ENCODE results near the gene CRISPLD2.

Gene CRISPLD2, protein sequence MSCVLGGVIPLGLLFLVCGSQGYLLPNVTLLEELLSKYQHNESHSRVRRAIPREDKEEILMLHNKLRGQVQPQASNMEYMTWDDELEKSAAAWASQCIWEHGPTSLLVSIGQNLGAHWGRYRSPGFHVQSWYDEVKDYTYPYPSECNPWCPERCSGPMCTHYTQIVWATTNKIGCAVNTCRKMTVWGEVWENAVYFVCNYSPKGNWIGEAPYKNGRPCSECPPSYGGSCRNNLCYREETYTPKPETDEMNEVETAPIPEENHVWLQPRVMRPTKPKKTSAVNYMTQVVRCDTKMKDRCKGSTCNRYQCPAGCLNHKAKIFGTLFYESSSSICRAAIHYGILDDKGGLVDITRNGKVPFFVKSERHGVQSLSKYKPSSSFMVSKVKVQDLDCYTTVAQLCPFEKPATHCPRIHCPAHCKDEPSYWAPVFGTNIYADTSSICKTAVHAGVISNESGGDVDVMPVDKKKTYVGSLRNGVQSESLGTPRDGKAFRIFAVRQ

DNA sequence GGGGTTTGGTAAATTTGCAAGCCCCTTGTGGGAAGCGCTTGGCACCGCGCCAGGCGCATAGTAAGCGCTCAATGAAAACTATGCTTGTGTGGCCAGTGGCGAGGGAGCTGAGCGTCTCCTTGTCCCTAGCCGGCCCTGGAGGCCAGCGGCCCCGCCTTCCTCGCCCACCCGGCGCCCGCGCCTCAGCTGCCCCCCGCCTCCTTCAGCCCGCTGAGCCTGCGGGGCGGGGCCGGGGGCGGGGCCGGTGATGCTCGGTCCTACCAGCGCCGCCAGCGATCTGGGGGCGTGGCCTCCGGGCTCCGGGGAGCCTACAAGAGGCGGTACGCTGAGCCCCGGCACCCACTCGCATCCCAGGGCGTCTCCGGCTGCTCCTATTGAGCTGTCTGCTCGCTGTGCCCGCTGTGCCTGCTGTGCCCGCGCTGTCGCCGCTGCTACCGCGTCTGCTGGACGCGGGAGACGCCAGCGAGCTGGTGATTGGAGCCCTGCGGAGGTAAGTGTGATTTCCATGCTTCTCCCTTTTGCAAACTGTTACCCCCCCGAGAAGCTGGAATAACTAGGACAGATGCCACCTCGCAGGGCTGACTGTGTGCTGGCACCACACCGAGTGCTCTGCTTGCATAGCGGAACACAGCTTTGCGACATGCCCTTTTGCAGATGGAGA, at the start of gene CRISPLD2:
Gene CRISPLD2 (plus strand): TSS at position 342 of the 661 bp plus-strand sequence. CDS start 18,511 bp downstream, outside the sequence.
- peak; percentile 59 to 81 (median 72) for DNase-seq (ENCODE audit: low read depth in 3 of 3, low spot score in 1 of 3)

DNA sequence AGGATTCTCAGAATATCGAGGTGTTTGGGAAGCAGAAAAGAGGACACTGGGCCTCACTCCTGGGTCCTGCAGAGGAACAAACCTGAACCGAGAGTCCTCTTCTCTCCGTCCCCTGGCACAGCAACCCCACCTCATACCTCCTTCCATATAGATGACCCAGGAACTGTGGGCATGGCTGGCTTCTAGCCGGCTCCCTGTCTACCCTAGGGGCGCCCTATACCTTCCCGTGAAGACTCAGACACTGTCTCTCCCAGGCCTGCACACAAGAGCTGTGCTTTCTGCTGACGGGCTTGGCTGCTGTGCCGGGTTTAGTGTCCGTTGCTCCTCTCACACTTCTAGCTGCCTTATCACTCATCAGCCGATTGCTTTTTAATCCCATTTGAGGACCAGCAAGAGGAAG, 46.5 kb upstream of the CRISPLD2 start:
- DNase-seq (ENCODE audit: low read depth in 3 of 3, low spot score in 1 of 3), result no peak

DNA sequence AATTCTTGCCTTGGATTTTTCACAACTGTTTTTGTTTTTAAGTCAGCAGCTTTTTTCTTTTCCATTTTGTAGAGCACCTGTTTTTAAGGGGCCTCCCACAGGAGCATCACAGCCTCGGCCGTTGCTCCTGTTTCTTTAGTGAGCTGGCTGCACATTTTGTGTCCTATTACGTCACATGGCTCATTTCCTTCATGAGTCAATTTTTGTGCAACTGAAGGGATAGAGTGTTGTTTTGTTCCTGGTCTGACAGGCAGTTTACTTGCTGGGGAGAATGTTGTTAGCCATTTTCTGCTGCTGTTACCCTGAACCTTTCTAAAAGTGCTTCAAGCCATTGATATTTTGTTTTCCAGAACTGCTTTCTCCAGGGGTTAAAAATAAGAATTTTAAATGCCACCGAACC, 45.0 kb upstream of the CRISPLD2 start:
- DNase-seq (ENCODE audit: low read depth in 3 of 3, low spot score in 1 of 3), result no peak

DNA sequence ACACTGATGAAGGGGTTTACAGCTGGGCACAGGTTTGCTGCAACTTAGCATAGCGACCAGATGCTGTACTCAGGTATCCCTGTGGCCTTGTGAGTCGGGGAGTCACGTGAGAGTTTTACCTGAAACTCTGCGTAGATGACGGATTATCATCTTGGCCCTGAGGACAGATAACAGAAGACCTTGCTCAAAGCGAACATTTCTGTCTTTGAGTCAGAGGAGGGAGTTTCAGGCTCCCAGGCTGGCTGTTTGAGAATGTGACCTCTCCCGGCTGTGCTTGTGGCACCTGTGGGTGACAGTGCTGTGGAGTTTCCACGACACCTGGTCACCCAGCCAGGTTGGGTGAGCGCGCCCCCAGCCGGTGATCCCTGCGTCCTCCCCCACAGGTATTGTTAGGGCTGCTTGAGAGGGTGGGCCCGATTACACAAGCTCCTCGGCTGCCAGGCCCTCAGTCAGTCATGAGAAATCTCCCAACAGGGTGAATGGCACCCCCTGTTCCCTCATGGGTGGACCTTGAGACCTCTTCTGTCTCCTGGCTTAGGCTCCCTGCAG, 44.4 kb upstream of the CRISPLD2 start:
- DNase-seq (ENCODE audit: low read depth in 3 of 3, low spot score in 1 of 3), result no peak

GRCh38 chr16:84777435-84777834, 42.4 kb upstream of the CRISPLD2 start:
- no peak for DNase-seq (ENCODE audit: low read depth in 3 of 3, low spot score in 1 of 3)

DNA sequence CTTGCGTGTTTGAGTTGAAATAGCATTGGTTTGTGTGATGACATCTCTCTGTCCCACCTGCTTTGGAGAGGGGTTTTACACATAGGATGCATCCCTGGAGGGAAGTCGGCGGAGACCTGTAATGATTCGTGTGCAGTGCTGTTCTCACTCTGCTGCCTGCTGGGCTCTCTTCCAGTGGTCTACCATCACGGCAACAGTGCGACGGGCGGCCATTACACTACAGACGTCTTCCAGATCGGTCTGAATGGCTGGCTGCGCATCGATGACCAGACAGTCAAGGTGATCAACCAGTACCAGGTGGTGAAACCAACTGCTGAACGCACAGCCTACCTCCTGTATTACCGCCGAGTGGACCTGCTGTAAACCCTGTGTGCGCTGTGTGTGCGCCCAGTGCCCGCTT, 41.1 kb upstream of the CRISPLD2 start:
- no peak for DNase-seq (ENCODE audit: low read depth in 3 of 3, low spot score in 1 of 3)

DNA sequence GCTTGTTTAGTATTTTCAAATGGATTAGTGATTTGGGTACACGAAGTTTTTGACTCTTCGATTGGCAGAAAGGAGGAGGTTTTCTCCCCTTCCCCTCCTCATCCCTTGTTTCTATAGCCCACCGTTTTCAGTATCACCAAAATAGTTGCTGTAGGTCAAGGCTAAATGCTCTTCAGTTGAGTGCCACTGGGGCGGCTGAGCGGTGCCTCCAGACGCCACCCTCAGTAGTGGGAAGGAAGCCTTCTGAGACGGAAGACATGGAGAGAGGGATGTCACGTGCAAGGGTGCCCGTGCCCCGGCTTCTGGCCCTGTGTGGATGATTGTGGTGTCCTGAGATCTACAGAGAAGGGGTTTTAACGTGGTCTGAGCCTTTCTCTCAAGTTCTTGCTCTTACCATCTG, 39.7 kb upstream of the CRISPLD2 start:
- DNase-seq (ENCODE audit: low read depth in 3 of 3, low spot score in 1 of 3), result no peak

DNA sequence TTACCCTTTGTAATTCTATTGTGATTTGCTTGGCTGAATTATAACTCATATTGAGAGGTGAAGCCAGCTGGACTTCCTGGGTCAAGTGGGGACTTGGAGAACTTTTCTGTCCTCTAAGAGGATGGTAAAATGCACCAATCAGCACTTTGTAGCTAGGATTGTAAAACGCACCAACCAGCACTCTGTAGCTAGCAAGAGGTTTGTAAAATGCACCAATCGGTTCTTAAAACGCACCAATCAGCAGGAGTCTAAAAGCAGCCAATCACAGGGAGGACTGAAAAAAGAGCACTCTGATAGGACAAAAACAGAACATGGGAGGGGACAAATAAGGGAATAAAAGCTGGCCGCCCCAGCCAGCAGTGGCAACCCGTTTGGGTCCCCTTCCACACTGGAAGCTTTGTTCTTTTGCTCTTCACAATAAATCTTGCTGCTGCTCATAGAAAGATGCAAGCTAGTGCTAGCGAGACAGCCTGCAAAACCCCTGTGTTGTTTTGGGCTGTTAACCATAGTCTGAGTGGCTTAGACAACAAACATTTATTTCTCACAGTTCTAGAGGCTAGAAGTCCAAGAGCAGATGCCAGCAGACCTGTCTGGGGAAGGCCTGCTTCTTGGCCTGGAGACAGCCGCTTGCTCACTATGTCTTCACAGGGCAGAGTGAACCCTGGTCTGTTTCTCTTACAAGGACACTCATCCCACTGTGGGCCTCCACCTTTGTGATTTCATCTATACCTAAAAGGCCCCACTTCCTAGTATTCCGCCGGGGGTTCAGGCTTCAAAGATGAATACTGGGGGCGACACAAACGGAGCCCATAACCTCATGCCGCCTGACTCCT, 39.0 kb upstream of the CRISPLD2 start:
- no peak for DNase-seq (ENCODE audit: low read depth in 3 of 3, low spot score in 1 of 3)

GRCh38 chr16:84782846-84783245, 36.9 kb upstream of the CRISPLD2 start:
- no peak for DNase-seq (ENCODE audit: low read depth in 3 of 3, low spot score in 1 of 3)

- no peak for DNase-seq (ENCODE audit: low read depth in 3 of 3, low spot score in 1 of 3)
Measured at GRCh38 chr16:84785843-84786581, 33.8 kb upstream of the CRISPLD2 start.

GRCh38 chr16:84786605-84787262, 33.1 kb upstream of the CRISPLD2 start:
- DNase-seq (ENCODE audit: low read depth in 3 of 3, low spot score in 1 of 3), result no peak

GRCh38 chr16:84787263-84787622, 32.5 kb upstream of the CRISPLD2 start:
- no peak for DNase-seq (ENCODE audit: low read depth in 3 of 3, low spot score in 1 of 3)

DNA sequence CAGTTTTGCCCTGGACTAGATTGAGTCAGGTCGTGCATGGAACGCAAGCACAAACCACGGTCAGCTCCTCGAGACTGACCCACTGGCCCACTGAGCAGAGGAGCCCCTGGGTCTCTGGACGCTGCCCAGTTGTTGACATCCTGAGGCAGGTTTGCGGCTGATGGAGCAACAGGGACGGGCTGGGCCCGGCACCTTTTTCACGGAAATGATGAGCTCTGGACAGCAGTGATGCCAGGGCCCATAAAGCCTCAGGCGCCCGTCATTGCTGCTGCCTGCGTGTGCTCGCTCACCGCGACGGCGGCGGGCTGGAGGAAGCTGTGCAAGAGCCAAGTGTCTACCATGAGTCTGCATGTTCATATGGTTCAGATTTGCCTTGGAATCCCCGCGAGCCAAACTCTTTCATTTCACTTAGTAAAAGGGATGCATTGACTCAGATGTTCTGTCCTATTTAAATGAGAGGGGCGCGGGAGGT, 30.8 kb upstream of the CRISPLD2 start:
- no peak for DNase-seq (ENCODE audit: low read depth in 3 of 3, low spot score in 1 of 3)

- DNase-seq (ENCODE audit: low read depth in 3 of 3, low spot score in 1 of 3), result no peak
Measured at GRCh38 chr16:84789431-84789830, 30.4 kb upstream of the CRISPLD2 start.

- DNase-seq (ENCODE audit: low read depth in 3 of 3, low spot score in 1 of 3), result no peak
Measured at GRCh38 chr16:84790301-84790700, 29.5 kb upstream of the CRISPLD2 start.

- DNase-seq (ENCODE audit: low read depth in 3 of 3, low spot score in 1 of 3), result no peak
Measured at GRCh38 chr16:84791088-84791487, 28.7 kb upstream of the CRISPLD2 start.

- DNase-seq (ENCODE audit: low read depth in 3 of 3, low spot score in 1 of 3), result no peak
Measured at GRCh38 chr16:84791501-84791900, 28.3 kb upstream of the CRISPLD2 start.

GRCh38 chr16:84794186-84794585, 25.6 kb upstream of the CRISPLD2 start:
- DNase-seq (ENCODE audit: low read depth in 3 of 3, low spot score in 1 of 3), result no peak

GRCh38 chr16:84794626-84795025, 25.2 kb upstream of the CRISPLD2 start:
- no peak for DNase-seq (ENCODE audit: low read depth in 3 of 3, low spot score in 1 of 3)

Data from stimulated activated CD4-positive, alpha-beta T cell treated with anti-CD3 and anti-CD28 coated beads, TNF-alpha, amount 100 ng/mL, for 1 hour (primary cell).